Liver (tissue), 9 donors: Measurements from ENCODE around the gene ZNF846. TPM values are rescaled to one million over a fixed set of nuclear protein-coding genes. Genes with fewer than 3 reads are reported as not detected.
A peak's percentile ranks its signal among the peaks of the same experiment; 100 is the strongest.
"Not testable (repeated sequence)": the region's sequence is repeated elsewhere in the genome, so short reads cannot be mapped to it uniquely, and the experiment has no call there.

Source experiments
- DNase-seq: peaks from one replicate; pipeline ENCODE4 v3.0.0-alpha.2; 2017; ENCODE audit warnings: low spot score
- H3K27ac ChIP-seq, 2 donors: one replicate each; pipeline ENCODE4 v1.7.0; 2013; ENCODE audit warnings: inconsistent platforms in 2 of 2, low read length in 2 of 2, control low read depth in 1 of 2, low read depth in 1 of 2, mild to moderate bottlenecking in 1 of 2
- H3K27me3 ChIP-seq, 4 donors: one replicate each; pipeline versions ENCODE4 v1.6.1 to v1.7.0; 2013; ENCODE audit warnings: low read length in 3 of 4, inconsistent platforms in 1 of 4, mild to moderate bottlenecking in 1 of 4, moderate library complexity in 1 of 4; ENCODE audit not compliant: control insufficient read depth in 4 of 4, insufficient read depth in 4 of 4
- H3K36me3 ChIP-seq, 4 donors: one replicate each; pipeline versions ENCODE4 v1.6.1 to v1.7.0; 2013; ENCODE audit warnings: low read length in 3 of 4, mild to moderate bottlenecking in 3 of 4, low read depth in 1 of 4, moderate library complexity in 1 of 4; ENCODE audit not compliant: control insufficient read depth in 4 of 4, insufficient read depth in 3 of 4
- H3K4me1 ChIP-seq, 4 donors: one replicate each; pipeline versions ENCODE4 v1.6.1 to v1.7.0; 2013; ENCODE audit warnings: low read length in 3 of 4, mild to moderate bottlenecking in 3 of 4, moderate library complexity in 1 of 4; ENCODE audit not compliant: control insufficient read depth in 4 of 4, insufficient read depth in 4 of 4
- H3K4me3 ChIP-seq, 3 donors: one replicate each; pipeline versions ENCODE4 v1.6.1 to v1.7.0; 2013; ENCODE audit warnings: low read length in 3 of 3, control low read depth in 1 of 3, low read depth in 1 of 3, mild to moderate bottlenecking in 1 of 3
- H3K9ac ChIP-seq, 2 donors: one replicate each; pipeline ENCODE4 v1.7.0; 2013; ENCODE audit warnings: low read length in 2 of 2, mild to moderate bottlenecking in 2 of 2, moderate library complexity in 2 of 2, control low read depth in 1 of 2, low read depth in 1 of 2
- H3K9me3 ChIP-seq, 4 donors: one replicate each; pipeline versions ENCODE4 v1.6.1 to v1.7.0; 2013; ENCODE audit warnings: low read length in 3 of 4; ENCODE audit not compliant: control insufficient read depth in 4 of 4
- EGR1 ChIP-seq, 2 donors: IDR thresholded peaks; 2 replicates each; pipeline ENCODE4 v1.6.1; 2016 to 2018; ENCODE audit warnings: antibody characterized with exemption in 2 of 2, low read depth in 2 of 2
- FOXA1 ChIP-seq: IDR thresholded peaks from 2 replicates; pipeline ENCODE4 v1.6.1; 2016; ENCODE audit warnings: antibody characterized with exemption
- GABPA ChIP-seq, 2 donors: IDR thresholded peaks in 1 of 2; conservative IDR thresholded peaks in 1 of 2; 2 replicates each; pipeline ENCODE4 v1.6.1; 2016; ENCODE audit warnings: antibody characterized with exemption in 2 of 2, mild to moderate bottlenecking in 1 of 2, moderate library complexity in 1 of 2
- HNF4A ChIP-seq, 2 donors: conservative IDR thresholded peaks; 2 replicates each; pipeline ENCODE4 v1.6.1; 2016; ENCODE audit warnings: antibody characterized with exemption in 2 of 2, mild to moderate bottlenecking in 2 of 2
- HNF4G ChIP-seq: IDR thresholded peaks from 2 replicates; pipeline ENCODE4 v1.6.1; 2016; ENCODE audit warnings: antibody characterized with exemption
- NR2F2 ChIP-seq: IDR thresholded peaks from 2 replicates; pipeline ENCODE4 v1.6.1; 2016; ENCODE audit warnings: antibody characterized with exemption
- RAD21 ChIP-seq, 2 donors: IDR thresholded peaks; 2 replicates each; pipeline ENCODE4 v1.6.1; 2016; ENCODE audit warnings: antibody characterized with exemption in 2 of 2, mild to moderate bottlenecking in 2 of 2
- RXRA ChIP-seq, 2 donors: IDR thresholded peaks; 2 replicates each; pipeline ENCODE4 v1.6.1; 2017 to 2018; ENCODE audit warnings: antibody characterized with exemption in 2 of 2, mild to moderate bottlenecking in 1 of 2
- SP1 ChIP-seq: IDR thresholded peaks from 2 replicates; pipeline ENCODE4 v1.6.1; 2018; ENCODE audit warnings: antibody characterized with exemption, mild to moderate bottlenecking
- TAF1 ChIP-seq: conservative IDR thresholded peaks from 2 replicates; pipeline ENCODE4 v1.6.1; 2016; ENCODE audit warnings: antibody characterized with exemption, mild to moderate bottlenecking
- YY1 ChIP-seq: IDR thresholded peaks from 2 replicates; pipeline ENCODE4 v1.6.1; 2016; ENCODE audit warnings: antibody characterized with exemption, mild to moderate bottlenecking
- WGBS: extraction: QIAGEN DNeasy Blood & Tissue Kit; methylation state at CpG from one replicate; pipeline ENCODE4 v1.1.7; 2013; 5-methylcytosine and 5-hydroxymethylcytosine counted together
- polyA plus RNA-seq, 2 donors: library from polyadenylated mRNA; stranded (reverse) in 1 of 2; unstranded in 1 of 2; fragments of 200-250 nt in 1 of 2; fragments of >200 nt in 1 of 2; fragmentation: Nextera tagmentation in 1 of 2; extraction: Ambion mirVana in 1 of 2; gene quantifications; one replicate each; pipeline versions ENCODE4 v1.2.1 to v1.2.3, GENCODE V29; 2013 to 2015
- total RNA-seq, 2 donors: library from RNA; depleted of rRNA; stranded (reverse); fragments of >200 nt; gene quantifications; one replicate each; pipeline ENCODE4 v1.2.3, GENCODE V29; 2014
- TF ChIP-seq, protein P1 (sequence below): IDR thresholded peaks from 2 replicates; pipeline ENCODE4 v1.6.1; 2016; ENCODE audit warnings: antibody characterized with exemption
- TF ChIP-seq, protein P2 (sequence below): IDR thresholded peaks from 2 replicates; pipeline ENCODE4 v1.6.1; 2016; ENCODE audit warnings: antibody characterized with exemption, mild to moderate bottlenecking
- TF ChIP-seq, protein P3 (sequence below): IDR thresholded peaks from 2 replicates; pipeline ENCODE4 v1.6.1; 2016; ENCODE audit warnings: antibody characterized with exemption
- TF ChIP-seq, protein P4 (sequence below): fragments of 150-350 bp; IDR thresholded peaks from 2 replicates; pipeline ENCODE4 v1.5.1; 2017; ENCODE audit warnings: improper control_type of control experiment, low read depth, low read length; ENCODE audit not compliant: missing input control
- donor health status: healthy.
- donor health status: healthy.
- donor health status: healthy.
- donor health status: healthy.
- donor health status: healthy.

Gene ZNF846
- total and polyA plus RNA-seq, 4 donors: 1.6 to 9.4 (median 6.6) TPM

DNA sequence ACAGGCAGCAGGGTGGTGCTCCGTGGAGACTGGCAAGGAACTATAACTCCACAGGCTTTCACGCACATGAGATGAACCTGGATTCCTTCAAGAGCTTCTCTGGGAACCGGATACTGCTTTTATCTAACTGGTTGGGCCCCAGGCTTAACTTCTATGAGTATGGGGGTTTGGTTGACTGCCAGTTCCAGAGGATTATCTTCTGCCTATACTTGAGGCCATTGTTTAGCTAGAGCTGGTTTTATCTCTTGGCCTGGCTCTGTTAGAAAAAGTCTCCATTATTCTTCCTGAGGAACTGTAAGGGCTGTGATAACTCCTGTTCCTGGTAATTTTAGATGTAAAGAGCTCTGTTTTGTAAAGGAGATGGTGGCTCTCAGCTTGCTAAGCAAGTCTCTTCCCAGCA lies 40.9 kb downstream of the ZNF846 start (continued):
- TF ChIP-seq, protein P1, sequence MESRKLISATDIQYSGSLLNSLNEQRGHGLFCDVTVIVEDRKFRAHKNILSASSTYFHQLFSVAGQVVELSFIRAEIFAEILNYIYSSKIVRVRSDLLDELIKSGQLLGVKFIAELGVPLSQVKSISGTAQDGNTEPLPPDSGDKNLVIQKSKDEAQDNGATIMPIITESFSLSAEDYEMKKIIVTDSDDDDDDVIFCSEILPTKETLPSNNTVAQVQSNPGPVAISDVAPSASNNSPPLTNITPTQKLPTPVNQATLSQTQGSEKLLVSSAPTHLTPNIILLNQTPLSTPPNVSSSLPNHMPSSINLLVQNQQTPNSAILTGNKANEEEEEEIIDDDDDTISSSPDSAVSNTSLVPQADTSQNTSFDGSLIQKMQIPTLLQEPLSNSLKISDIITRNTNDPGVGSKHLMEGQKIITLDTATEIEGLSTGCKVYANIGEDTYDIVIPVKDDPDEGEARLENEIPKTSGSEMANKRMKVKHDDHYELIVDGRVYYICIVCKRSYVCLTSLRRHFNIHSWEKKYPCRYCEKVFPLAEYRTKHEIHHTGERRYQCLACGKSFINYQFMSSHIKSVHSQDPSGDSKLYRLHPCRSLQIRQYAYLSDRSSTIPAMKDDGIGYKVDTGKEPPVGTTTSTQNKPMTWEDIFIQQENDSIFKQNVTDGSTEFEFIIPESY: no peak

DNA sequence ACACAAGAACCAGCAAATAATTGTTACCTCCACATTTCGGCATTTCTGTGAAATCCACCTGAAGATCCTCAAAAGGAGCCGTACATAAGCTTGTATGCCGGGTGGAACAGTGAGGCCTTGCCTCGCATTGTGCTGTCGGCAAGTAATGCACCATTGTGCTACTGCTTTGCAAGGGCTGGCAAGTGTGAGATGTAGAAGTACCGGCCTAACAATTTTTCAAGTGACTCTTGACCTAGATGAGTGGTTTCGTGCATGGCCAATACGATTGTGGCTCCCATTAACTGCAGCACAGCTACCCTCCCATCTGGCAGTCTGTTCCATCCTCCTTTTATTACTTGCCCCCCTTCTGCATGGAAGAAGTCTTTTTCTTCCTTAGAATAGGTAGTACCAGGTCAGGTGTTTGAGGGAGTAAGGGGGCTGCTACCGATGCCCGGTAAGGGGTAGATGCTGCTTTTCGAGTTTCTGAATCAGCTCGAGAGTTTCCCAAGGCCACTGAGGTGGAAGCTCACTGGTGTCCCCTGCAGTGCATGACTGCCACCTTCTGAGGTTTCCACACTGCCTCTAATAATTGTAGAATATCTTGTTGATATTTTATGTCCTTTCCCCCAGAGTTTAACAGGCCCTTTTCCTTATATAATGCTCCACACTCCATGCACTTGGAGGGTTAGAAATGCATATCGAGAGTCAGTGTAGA lies 42.9 kb downstream of the ZNF846 start:
- H3K4me3 ChIP-seq, H3K9ac ChIP-seq, H3K4me1 ChIP-seq, H3K27ac ChIP-seq, H3K36me3 ChIP-seq, H3K27me3 ChIP-seq, DNase-seq: not testable (repeated sequence)
- 87% methylated on average over 13 of the region's 13 CpGs for WGBS
- H3K9me3 ChIP-seq: peaks cover 4 to 18% (median 12%) of the 10 kb centered on the region in 4 donors

DNA sequence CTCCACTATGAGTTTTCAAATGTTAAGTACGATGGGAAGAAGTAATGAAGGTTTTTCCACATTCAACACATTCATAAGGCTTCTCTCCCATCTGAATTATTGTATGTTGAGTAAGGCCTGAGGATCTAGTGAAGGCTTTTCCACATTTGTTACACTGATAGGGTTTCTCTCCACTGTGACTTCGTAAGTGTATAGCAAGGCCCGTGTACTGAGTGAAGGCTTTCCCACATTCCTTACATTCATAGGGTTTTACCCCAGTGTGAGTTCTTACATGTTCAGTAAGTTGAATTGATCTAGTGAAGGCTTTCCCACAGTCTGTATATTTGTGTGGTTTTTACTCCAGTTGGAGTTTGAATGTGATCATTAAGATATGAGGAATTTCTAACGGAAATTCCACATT lies 44.4 kb downstream of the ZNF846 start:
- DNase-seq: no peak

More for the DNA sequence above, 44.4 kb downstream of the ZNF846 start:
- WGBS: 84% methylated on average over 4 of the region's 4 CpGs
- H3K9ac ChIP-seq: no peak overlapping the region
- H3K27ac ChIP-seq: no peak overlapping the region
- H3K9me3 ChIP-seq: peaks cover 4 to 16% (median 12%) of the 10 kb centered on the region in 4 donors
- peak overlapping the region in 1 of 3 donors; percentile 23 for H3K4me3 ChIP-seq
- H3K4me1 ChIP-seq: no peaks in the 10 kb centered on the region
- TF ChIP-seq, protein P1: no peak
- TF ChIP-seq, protein P2, sequence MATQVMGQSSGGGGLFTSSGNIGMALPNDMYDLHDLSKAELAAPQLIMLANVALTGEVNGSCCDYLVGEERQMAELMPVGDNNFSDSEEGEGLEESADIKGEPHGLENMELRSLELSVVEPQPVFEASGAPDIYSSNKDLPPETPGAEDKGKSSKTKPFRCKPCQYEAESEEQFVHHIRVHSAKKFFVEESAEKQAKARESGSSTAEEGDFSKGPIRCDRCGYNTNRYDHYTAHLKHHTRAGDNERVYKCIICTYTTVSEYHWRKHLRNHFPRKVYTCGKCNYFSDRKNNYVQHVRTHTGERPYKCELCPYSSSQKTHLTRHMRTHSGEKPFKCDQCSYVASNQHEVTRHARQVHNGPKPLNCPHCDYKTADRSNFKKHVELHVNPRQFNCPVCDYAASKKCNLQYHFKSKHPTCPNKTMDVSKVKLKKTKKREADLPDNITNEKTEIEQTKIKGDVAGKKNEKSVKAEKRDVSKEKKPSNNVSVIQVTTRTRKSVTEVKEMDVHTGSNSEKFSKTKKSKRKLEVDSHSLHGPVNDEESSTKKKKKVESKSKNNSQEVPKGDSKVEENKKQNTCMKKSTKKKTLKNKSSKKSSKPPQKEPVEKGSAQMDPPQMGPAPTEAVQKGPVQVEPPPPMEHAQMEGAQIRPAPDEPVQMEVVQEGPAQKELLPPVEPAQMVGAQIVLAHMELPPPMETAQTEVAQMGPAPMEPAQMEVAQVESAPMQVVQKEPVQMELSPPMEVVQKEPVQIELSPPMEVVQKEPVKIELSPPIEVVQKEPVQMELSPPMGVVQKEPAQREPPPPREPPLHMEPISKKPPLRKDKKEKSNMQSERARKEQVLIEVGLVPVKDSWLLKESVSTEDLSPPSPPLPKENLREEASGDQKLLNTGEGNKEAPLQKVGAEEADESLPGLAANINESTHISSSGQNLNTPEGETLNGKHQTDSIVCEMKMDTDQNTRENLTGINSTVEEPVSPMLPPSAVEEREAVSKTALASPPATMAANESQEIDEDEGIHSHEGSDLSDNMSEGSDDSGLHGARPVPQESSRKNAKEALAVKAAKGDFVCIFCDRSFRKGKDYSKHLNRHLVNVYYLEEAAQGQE: no peak
- TF ChIP-seq RAD21 (IDR thresholded peaks at IDR 0.05) (no peak), EGR1 (IDR thresholded peaks at IDR 0.05; ENCODE audit: low read depth in 2 of 2) (no peak), TAF1 (no peak), FOXA1 (no peak), HNF4A (conservative IDR thresholded peaks at IDR 0.05) (no peak), YY1 (no peak), SP1 (no peak), RXRA (IDR thresholded peaks at IDR 0.05) (no peak), HNF4G (no peak), NR2F2 (no peak), GABPA (IDR thresholded peaks at IDR 0.05 in 1 of 2, conservative IDR thresholded peaks at IDR 0.05 in 1 of 2) (no peak)
- TF ChIP-seq, protein P3, sequence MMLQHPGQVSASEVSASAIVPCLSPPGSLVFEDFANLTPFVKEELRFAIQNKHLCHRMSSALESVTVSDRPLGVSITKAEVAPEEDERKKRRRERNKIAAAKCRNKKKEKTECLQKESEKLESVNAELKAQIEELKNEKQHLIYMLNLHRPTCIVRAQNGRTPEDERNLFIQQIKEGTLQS: no peak
- TF ChIP-seq, protein P4, sequence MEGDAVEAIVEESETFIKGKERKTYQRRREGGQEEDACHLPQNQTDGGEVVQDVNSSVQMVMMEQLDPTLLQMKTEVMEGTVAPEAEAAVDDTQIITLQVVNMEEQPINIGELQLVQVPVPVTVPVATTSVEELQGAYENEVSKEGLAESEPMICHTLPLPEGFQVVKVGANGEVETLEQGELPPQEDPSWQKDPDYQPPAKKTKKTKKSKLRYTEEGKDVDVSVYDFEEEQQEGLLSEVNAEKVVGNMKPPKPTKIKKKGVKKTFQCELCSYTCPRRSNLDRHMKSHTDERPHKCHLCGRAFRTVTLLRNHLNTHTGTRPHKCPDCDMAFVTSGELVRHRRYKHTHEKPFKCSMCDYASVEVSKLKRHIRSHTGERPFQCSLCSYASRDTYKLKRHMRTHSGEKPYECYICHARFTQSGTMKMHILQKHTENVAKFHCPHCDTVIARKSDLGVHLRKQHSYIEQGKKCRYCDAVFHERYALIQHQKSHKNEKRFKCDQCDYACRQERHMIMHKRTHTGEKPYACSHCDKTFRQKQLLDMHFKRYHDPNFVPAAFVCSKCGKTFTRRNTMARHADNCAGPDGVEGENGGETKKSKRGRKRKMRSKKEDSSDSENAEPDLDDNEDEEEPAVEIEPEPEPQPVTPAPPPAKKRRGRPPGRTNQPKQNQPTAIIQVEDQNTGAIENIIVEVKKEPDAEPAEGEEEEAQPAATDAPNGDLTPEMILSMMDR: no peak
- no peaks in the 10 kb centered on the region for H3K36me3 ChIP-seq
- H3K27me3 ChIP-seq: no peaks in the 10 kb centered on the region
